Frontal cortex (tissue), 4 donors: ENCODE data around the gene GRID1. TPM values are rescaled to one million over a fixed set of nuclear protein-coding genes. Genes with fewer than 3 reads are reported as not detected.

ENCODE experiments used
- DNase-seq, 2 donors: peaks; one replicate each; pipeline ENCODE4 v3.0.0; 2012; ENCODE audit warnings: low spot score in 2 of 2
- FAIRE-seq: peaks from 2 replicates; lab custom pipeline; 2012; peaks lifted over from hg19 to GRCh38; lab: Jason Lieb, UNC
- total RNA-seq: library from RNA; depleted of rRNA; stranded (reverse); fragments of >200 nt; gene quantifications from one replicate; pipeline ENCODE4 v1.2.3, GENCODE V29; 2014
- donor health status: control.
- donor health status: control.
- donor health status: control.

The GRID1 gene
- total RNA-seq, 1 donor from 2014 or later: 12.6 TPM

- no peak for FAIRE-seq
- DNase-seq: no peak
These were observed 342.7 kb downstream of the GRID1 start for GRCh38 chr10:86023931-86024280.

- FAIRE-seq: no peak
These were observed 343.3 kb downstream of the GRID1 start for GRCh38 chr10:86023336-86023735.

GRCh38 chr10:86022906-86023305, 343.7 kb downstream of the GRID1 start:
- FAIRE-seq (no peak), DNase-seq (no peak)

More at GRCh38 chr10:86023336-86023735, 343.3 kb downstream of the GRID1 start:
- no peak for DNase-seq

DNA sequence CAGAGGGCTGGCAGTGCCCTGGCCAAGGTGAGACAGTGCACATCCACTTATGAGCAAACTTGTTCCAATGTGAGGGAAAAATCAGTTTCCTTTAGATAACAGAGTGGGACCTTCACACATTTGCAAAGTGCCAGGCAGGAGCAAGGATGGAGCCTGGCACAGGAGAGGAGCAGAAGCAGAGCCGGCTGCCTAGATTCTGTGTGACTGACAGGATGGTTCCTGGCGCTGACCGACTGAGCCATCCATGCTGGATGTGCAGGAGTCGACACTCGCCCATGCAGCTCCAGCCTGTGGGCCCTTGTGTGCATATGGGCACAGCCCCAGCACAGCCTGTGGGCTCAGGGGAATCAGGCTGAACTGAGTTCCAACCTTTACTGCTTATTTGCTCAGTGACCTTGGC, 346.5 kb downstream of the GRID1 start:
- DNase-seq: no peak
- FAIRE-seq: no peak

- DNase-seq (no peak), FAIRE-seq (no peak)
These were observed 347.5 kb downstream of the GRID1 start for GRCh38 chr10:86019141-86019540.

DNA sequence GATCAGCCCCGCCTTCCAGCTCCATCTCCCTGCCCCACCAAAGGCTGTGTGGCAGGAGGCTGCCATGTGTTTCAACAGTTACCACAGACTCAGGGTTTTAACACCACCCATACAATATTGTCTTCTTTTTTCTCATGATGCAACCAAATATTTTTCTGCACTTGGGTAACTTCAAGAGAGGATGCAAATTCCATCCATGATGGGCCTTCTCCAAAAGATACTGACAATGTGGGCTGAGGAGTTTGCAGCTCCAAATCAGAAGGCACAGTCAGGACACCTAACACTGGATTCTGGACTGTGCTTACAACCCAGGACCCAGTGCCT, 347.9 kb downstream of the GRID1 start:
- no peak for DNase-seq
- FAIRE-seq: no peak

DNA sequence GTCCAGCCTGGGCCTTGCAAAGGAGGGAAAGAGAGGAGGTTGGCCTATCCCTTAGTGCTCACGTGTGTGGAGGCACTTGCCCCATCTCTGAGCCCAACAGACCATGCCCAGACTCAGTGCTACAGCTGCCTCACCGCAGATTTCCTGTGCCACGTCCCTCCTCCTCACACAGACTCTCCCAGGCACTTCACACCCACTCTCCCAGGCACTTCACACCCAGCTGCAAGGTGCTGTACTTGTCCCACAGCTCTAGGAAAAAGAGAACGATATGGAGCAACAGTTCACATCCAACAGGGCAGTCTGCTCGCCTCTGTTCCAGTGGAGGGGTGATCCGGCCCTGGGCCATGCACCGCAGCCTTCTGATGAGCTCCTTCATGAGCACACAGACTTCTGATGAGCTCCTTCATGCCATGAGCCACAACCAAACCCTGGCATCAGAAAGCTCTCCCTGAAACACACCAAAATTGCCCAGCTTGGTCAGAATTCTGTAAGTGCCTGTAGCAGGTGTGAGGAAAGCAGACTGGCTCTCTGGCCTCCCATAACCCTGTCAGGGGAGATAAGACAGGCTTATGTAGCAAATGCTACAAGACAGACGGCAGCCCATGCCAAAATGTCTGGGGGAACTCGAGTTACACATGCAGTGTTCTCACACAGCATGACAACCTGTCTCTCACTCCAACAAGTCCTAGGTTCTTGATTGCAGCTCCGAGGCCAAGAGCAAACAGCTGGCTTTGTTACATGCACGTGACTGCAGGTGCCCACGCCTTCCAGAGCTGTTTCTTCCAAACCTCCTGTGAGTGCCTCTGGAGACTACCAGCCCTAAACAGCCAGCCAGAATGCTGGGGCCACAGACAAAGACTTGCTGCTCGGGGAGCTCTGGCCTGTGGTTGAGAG, 348.5 kb downstream of the GRID1 start:
- no peak for DNase-seq
- FAIRE-seq: no peak

- FAIRE-seq (no peak), DNase-seq (no peak)
These were observed 353.0 kb downstream of the GRID1 start for GRCh38 chr10:86013568-86013967.

- no peak for FAIRE-seq
- DNase-seq: no peak
These were observed 359.4 kb downstream of the GRID1 start for GRCh38 chr10:86007171-86007570.

DNA sequence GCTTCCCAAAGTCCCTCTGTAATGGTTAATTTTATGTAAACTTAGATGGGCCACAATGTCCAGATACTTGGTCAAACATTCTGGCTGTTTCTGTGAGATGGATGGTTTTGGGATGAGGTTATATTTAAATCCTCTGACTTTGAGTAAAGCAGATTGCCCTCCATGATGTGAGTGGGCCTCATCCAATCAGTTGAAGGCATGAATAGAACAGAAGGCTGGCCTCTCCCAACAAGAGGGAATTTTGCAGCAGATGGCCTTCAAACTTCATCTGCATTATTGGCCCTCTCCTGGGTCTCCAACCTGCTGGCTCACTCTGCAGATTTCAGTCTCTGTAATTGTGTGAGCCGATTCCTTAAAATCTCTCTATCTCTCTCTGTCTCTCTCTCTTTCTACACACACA, 362.3 kb downstream of the GRID1 start:
- FAIRE-seq: no peak
- DNase-seq: no peak

DNA sequence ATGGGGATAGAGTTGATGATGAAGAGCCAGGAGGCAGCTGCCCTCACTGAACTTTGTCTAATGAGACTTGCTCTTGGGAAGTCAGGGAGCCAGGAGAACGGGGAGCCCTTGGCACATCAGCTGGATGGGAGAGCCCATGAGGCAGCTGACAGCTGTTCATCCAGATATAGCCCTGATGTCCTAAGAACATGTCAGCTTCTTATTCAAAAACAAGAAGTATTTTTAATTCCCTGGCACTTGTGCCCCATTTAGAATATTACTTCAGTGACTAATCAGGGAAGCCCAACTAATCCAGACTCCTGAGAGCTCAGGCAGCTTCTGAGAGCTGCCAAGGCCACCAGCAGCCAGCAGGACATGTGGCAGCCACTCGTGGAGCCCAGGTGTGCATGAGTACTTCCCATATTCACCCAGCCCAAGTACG, 363.4 kb downstream of the GRID1 start:
- DNase-seq: no peak

GRCh38 chr10:86001521-86001920, 365.1 kb downstream of the GRID1 start:
- DNase-seq (no peak), FAIRE-seq (no peak)

More for the DNA sequence above, 363.4 kb downstream of the GRID1 start:
- no peak for FAIRE-seq

GRCh38 chr10:85997544-85997943, 369.1 kb downstream of the GRID1 start:
- FAIRE-seq (no peak), DNase-seq (no peak)

- no peak for FAIRE-seq
These were observed 370.8 kb downstream of the GRID1 start for GRCh38 chr10:85995791-85996190.

GRCh38 chr10:85993840-85994507, 372.6 kb downstream of the GRID1 start:
- no peak for FAIRE-seq
- DNase-seq: no peak

More at GRCh38 chr10:85995791-85996190, 370.8 kb downstream of the GRID1 start:
- peak in 1 of 2 donors; percentile 10 for DNase-seq

GRCh38 chr10:85993140-85993539, 373.5 kb downstream of the GRID1 start:
- FAIRE-seq: no peak

GRCh38 chr10:85992324-85992723, 374.3 kb downstream of the GRID1 start:
- FAIRE-seq: no peak

More at GRCh38 chr10:85993140-85993539, 373.5 kb downstream of the GRID1 start:
- DNase-seq: no peak

DNA sequence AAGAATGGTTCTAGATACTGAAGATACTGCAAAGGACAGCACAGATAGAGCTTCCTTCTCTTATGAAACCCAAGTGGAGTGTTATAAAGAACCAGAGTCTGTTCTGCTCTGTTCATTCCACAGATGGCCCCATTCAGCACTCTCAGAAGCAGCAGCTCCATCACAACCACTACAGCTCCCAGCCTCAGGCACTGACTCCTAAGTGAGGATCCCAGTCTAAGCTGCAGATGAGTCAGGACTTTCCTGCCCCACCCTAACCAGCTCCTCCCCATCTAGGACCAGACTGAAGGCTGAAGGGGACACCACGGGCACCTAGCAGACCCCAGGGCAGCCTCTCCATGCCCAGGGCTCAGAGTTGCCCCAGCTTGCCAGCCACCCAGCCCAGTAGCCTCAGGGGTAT, 379.8 kb downstream of the GRID1 start:
- DNase-seq (no peak), FAIRE-seq (no peak)

More at GRCh38 chr10:85992324-85992723, 374.3 kb downstream of the GRID1 start:
- no peak for DNase-seq

- no peak for FAIRE-seq
- no peak for DNase-seq
These were observed 383.5 kb downstream of the GRID1 start for GRCh38 chr10:85983051-85983450.

GRCh38 chr10:85979598-85979997, 387.0 kb downstream of the GRID1 start:
- FAIRE-seq: no peak
- no peak for DNase-seq
